GM23338 (cell line): Measurements from ENCODE around the gene STRN4. TPM values are rescaled to one million over a fixed set of nuclear protein-coding genes. Genes with fewer than 3 reads are reported as not detected.
A peak's percentile ranks its signal among the peaks of the same experiment; 100 is the strongest.

Source experiments
- ATAC-seq: fragments of 200-7000 bp; cut with Tn5 transposase; 3 replicates; pipeline ENCODE4 v1.9.1; 2020
- DNase-seq: peaks from one replicate; pipeline ENCODE4 v3.0.0-alpha.2; 2015; ENCODE audit warnings: low spot score
- H2AFZ ChIP-seq: fragments of 200-600 bp; sonication (generic); 2 replicates; pipeline ENCODE4 v1.8.0; 2016; ENCODE audit warnings: antibody characterized with exemption, mild to moderate bottlenecking, moderate library complexity
- H3F3A ChIP-seq: fragments of 200-600 bp; sonication (generic); replicated peaks from 2 replicates; pipeline ENCODE4 v1.8.0; 2017; ENCODE audit warnings: antibody characterized with exemption, mixed run types, low read depth
- H3K27ac ChIP-seq: fragments of 200-600 bp; sonication (generic); 2 replicates; pipeline ENCODE4 v1.6.1; 2016; ENCODE audit warnings: low read depth
- H3K27me3 ChIP-seq: fragments of 200-600 bp; sonication (generic); 2 replicates; pipeline ENCODE4 v1.8.0; 2016; ENCODE audit warnings: mild to moderate bottlenecking, mixed run types, moderate library complexity; ENCODE audit not compliant: insufficient read depth
- H3K36me3 ChIP-seq: fragments of 200-600 bp; sonication (generic); 2 replicates; pipeline ENCODE4 v1.8.0; 2016; ENCODE audit warnings: mild to moderate bottlenecking; ENCODE audit not compliant: insufficient read depth
- H3K4me1 ChIP-seq: fragments of 200-600 bp; sonication (generic); 2 replicates; pipeline ENCODE4 v1.8.0; 2016; ENCODE audit warnings: mild to moderate bottlenecking, moderate library complexity; ENCODE audit not compliant: insufficient read depth
- H3K4me2 ChIP-seq: fragments of 200-600 bp; sonication (generic); 2 replicates; pipeline ENCODE4 v1.7.1; 2017; ENCODE audit warnings: mixed run types
- H3K4me3 ChIP-seq: fragments of 200-600 bp; sonication (generic); 2 replicates; pipeline ENCODE4 v1.6.1; 2016; ENCODE audit warnings: mixed run types
- H3K79me2 ChIP-seq: fragments of 200-600 bp; sonication (generic); replicated peaks from 2 replicates; pipeline ENCODE4 v1.8.0; 2017; ENCODE audit warnings: mild to moderate bottlenecking; ENCODE audit not compliant: insufficient read depth
- H3K9me2 ChIP-seq: fragments of 200-600 bp; sonication (generic); 2 replicates; pipeline ENCODE4 v1.8.0; 2017; ENCODE audit not compliant: insufficient read depth
- H4K20me1 ChIP-seq: fragments of 200-600 bp; sonication (generic); replicated peaks from 2 replicates; pipeline ENCODE4 v1.8.0; 2017; ENCODE audit warnings: mild to moderate bottlenecking; ENCODE audit not compliant: insufficient read depth
- H3K27ac Mint-ChIP-seq: 2 replicates; pipeline ENCODE4 v1.8.0; 2020; ENCODE audit warnings: inconsistent platforms, mild to moderate bottlenecking, moderate library complexity, mixed read lengths
- H3K27me3 Mint-ChIP-seq: 3 replicates; pipeline ENCODE4 v1.8.0; 2022; ENCODE audit warnings: low read depth, mild to moderate bottlenecking, moderate library complexity, mixed read lengths, inconsistent platforms; ENCODE audit not compliant: insufficient read depth, poor library complexity
- H3K36me3 Mint-ChIP-seq: 3 replicates; pipeline ENCODE4 v1.8.0; 2021; ENCODE audit warnings: low read depth, mild to moderate bottlenecking, inconsistent platforms, moderate library complexity, mixed read lengths
- H3K4me1 Mint-ChIP-seq: 3 replicates; pipeline ENCODE4 v1.8.0; 2020; ENCODE audit warnings: mild to moderate bottlenecking, inconsistent platforms, mixed read lengths
- H3K4me3 Mint-ChIP-seq: 3 replicates; pipeline ENCODE4 v1.8.0; 2021; ENCODE audit warnings: moderate library complexity, mild to moderate bottlenecking, inconsistent platforms, mixed read lengths
- H3K9me3 Mint-ChIP-seq: 3 replicates; pipeline ENCODE4 v1.8.0; 2020; ENCODE audit warnings: moderate library complexity, mild to moderate bottlenecking, inconsistent platforms, mixed read lengths
- CREB1 ChIP-seq: fragments of 250-450 bp; sonication (Bioruptor Pico); IDR thresholded peaks from 2 replicates; pipeline ENCODE4 v1.5.0; 2020; ENCODE audit warnings: low read depth, mild to moderate bottlenecking, moderate library complexity
- EZH2 ChIP-seq: fragments of 200-600 bp; sonication (generic); IDR thresholded peaks from one replicate; pipeline ENCODE4 v1.8.0; 2017; ENCODE audit warnings: antibody characterized with exemption, mild to moderate bottlenecking, low read depth; ENCODE audit not compliant: unreplicated experiment
- EZH2phosphoT487 ChIP-seq: fragments of 200-600 bp; sonication (generic); IDR thresholded peaks from one replicate; pipeline ENCODE4 v1.8.1; 2018; ENCODE audit warnings: antibody characterized with exemption; ENCODE audit not compliant: unreplicated experiment
- JUNB ChIP-seq: IDR thresholded peaks from one replicate; pipeline ENCODE4 v1.6.1; 2016; ENCODE audit warnings: antibody characterized with exemption; ENCODE audit not compliant: unreplicated experiment
- NANOG ChIP-seq: IDR thresholded peaks from 2 replicates; pipeline ENCODE4 v1.6.1; 2016; ENCODE audit warnings: antibody characterized with exemption, borderline replicate concordance
- POLR2AphosphoS5 ChIP-seq: IDR thresholded peaks from 2 replicates; pipeline ENCODE4 v1.6.1; 2016; ENCODE audit warnings: antibody characterized with exemption, low read depth
- STAT1 ChIP-seq: IDR thresholded peaks from one replicate; pipeline ENCODE4 v1.6.1; 2016; ENCODE audit warnings: antibody characterized with exemption; ENCODE audit not compliant: unreplicated experiment
- ZNF114 ChIP-seq: fragments of 250-450 bp; sonication (Bioruptor Pico); IDR thresholded peaks from 2 replicates; pipeline ENCODE4 v1.5.0; 2020; ENCODE audit warnings: mild to moderate bottlenecking, moderate library complexity
- ZNF331 ChIP-seq: fragments of 250-450 bp; sonication (Bioruptor Pico); IDR thresholded peaks from 2 replicates; pipeline ENCODE4 v1.5.0; 2020; ENCODE audit warnings: low read depth, mild to moderate bottlenecking, moderate library complexity
- polyA plus RNA-seq: library from polyadenylated mRNA; unstranded; fragments of >200 nt; fragmentation: Nextera tagmentation; extraction: Ambion mirVana; gene quantifications from 2 replicates; pipeline ENCODE4 v1.2.1, GENCODE V29; 2016
- total RNA-seq: library from RNA; depleted of rRNA; stranded (reverse); fragments of >200 nt; shearing (Covaris generic); gene quantifications from 2 replicates; pipeline ENCODE4 v1.2.3, GENCODE V29; 2014
- TF ChIP-seq, protein P1 (sequence below): IDR thresholded peaks from 2 replicates; pipeline ENCODE4 v1.6.1; 2016; ENCODE audit warnings: antibody characterized with exemption
- TF ChIP-seq, protein P2 (sequence below), 2 experiments: fragments of 200-600 bp in 1 of 2; sonication (generic) in 1 of 2; conservative IDR thresholded peaks; 2 replicates each; pipeline versions ENCODE4 v1.5.1 to v1.6.1; 2016 to 2017; ENCODE audit warnings: antibody characterized with exemption in 2 of 2, low read depth in 2 of 2, mild to moderate bottlenecking in 2 of 2, moderate library complexity in 1 of 2
- TF ChIP-seq, protein P3 (sequence below): IDR thresholded peaks from one replicate; pipeline ENCODE4 v1.6.1; 2018; ENCODE audit warnings: antibody characterized with exemption; ENCODE audit not compliant: unreplicated experiment

Gene STRN4
- total and polyA plus RNA-seq, 2 experiments from 2014 or later: 62.1 to 140 TPM

DNA sequence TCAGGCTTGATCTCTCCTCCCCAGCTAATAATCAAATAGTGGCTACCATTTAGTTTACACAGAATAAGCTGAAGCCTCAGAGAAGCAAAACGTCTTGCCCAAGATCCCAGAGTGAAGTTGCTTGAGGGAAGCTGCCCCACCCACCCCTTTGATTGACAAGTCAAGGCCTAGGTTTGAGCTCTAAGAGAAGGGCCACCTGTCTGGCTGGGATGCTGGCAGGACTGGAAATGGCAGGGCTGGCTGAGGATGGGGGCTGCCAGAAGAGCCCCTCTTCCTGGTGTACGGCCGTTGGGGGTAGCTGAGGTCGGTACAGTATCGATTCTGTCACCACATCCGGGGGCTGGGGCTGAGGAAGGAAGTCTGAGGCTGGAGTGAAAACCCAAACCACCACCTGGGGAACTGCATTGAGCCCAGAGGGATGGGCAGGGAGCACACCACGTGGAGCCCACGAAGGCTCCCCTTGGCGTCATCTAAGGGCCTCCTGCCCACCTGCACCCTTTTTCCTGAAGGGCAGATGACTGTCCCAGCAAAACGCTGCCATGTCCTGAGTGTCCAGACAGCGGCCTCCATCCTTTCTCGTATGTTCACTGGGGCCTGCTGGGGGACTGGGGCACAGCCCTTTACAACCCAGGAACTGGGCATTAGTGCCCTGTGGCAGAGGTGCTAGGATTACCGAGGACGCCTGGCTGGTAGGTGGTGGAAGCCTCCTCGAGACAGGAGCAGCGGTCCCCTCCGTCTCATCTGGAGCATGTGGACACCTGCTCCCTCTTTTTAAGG, 27.9 kb downstream of the STRN4 start (continued):
- TF ChIP-seq ZNF331: no peak
- no peak for TF ChIP-seq JUNB

DNA sequence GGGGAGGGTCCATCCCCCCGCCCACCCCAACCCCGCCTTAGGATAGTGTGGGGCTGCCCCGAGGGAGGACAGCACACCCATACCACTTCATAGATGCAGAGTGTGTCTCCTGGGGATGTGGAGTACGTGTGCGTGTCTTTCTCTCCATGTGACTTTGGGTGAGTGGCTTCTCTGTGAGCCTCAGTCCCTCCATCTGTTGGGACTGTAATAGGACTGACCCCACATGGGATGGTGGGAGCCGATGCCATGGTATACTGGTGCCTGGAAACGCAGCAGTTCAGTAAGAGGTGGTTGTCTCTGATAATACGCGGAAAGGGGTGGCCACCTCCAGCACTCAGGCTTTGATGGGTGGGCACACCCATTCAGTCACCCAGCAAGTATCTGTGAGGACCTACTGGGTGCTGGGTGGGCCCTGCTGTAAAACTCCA, 28.5 kb downstream of the STRN4 start:
- DNase-seq (no peak), ATAC-seq (no peak)
- H2AFZ ChIP-seq: no peak overlapping the region
- no peaks in the 10 kb centered on the region for H3K36me3 ChIP-seq
- H3K4me1 ChIP-seq: peaks cover 25% of the 10 kb centered on the region
- H3K4me3 ChIP-seq: peak overlapping the region; percentile 97
- TF ChIP-seq ZNF114 (CRISPR knock-in tag) (no peak), NANOG (no peak), EZH2phosphoT487 (no peak), STAT1 (no peak), JUNB (no peak), CREB1 (CRISPR knock-in tag) (no peak), POLR2AphosphoS5 (no peak), EZH2 (no peak), ZNF331 (no peak)
- TF ChIP-seq, protein P1, sequence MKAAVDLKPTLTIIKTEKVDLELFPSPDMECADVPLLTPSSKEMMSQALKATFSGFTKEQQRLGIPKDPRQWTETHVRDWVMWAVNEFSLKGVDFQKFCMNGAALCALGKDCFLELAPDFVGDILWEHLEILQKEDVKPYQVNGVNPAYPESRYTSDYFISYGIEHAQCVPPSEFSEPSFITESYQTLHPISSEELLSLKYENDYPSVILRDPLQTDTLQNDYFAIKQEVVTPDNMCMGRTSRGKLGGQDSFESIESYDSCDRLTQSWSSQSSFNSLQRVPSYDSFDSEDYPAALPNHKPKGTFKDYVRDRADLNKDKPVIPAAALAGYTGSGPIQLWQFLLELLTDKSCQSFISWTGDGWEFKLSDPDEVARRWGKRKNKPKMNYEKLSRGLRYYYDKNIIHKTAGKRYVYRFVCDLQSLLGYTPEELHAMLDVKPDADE: no peak
- TF ChIP-seq, protein P2, sequence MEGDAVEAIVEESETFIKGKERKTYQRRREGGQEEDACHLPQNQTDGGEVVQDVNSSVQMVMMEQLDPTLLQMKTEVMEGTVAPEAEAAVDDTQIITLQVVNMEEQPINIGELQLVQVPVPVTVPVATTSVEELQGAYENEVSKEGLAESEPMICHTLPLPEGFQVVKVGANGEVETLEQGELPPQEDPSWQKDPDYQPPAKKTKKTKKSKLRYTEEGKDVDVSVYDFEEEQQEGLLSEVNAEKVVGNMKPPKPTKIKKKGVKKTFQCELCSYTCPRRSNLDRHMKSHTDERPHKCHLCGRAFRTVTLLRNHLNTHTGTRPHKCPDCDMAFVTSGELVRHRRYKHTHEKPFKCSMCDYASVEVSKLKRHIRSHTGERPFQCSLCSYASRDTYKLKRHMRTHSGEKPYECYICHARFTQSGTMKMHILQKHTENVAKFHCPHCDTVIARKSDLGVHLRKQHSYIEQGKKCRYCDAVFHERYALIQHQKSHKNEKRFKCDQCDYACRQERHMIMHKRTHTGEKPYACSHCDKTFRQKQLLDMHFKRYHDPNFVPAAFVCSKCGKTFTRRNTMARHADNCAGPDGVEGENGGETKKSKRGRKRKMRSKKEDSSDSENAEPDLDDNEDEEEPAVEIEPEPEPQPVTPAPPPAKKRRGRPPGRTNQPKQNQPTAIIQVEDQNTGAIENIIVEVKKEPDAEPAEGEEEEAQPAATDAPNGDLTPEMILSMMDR (conservative IDR thresholded peaks at IDR 0.05; ENCODE audit: low read depth in 2 of 2): no peak
- TF ChIP-seq, protein P3, sequence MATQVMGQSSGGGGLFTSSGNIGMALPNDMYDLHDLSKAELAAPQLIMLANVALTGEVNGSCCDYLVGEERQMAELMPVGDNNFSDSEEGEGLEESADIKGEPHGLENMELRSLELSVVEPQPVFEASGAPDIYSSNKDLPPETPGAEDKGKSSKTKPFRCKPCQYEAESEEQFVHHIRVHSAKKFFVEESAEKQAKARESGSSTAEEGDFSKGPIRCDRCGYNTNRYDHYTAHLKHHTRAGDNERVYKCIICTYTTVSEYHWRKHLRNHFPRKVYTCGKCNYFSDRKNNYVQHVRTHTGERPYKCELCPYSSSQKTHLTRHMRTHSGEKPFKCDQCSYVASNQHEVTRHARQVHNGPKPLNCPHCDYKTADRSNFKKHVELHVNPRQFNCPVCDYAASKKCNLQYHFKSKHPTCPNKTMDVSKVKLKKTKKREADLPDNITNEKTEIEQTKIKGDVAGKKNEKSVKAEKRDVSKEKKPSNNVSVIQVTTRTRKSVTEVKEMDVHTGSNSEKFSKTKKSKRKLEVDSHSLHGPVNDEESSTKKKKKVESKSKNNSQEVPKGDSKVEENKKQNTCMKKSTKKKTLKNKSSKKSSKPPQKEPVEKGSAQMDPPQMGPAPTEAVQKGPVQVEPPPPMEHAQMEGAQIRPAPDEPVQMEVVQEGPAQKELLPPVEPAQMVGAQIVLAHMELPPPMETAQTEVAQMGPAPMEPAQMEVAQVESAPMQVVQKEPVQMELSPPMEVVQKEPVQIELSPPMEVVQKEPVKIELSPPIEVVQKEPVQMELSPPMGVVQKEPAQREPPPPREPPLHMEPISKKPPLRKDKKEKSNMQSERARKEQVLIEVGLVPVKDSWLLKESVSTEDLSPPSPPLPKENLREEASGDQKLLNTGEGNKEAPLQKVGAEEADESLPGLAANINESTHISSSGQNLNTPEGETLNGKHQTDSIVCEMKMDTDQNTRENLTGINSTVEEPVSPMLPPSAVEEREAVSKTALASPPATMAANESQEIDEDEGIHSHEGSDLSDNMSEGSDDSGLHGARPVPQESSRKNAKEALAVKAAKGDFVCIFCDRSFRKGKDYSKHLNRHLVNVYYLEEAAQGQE: no peak
- H3K4me2 ChIP-seq: peak overlapping the region; percentile 77
- peaks cover 30% of the 10 kb centered on the region for H3K4me1 Mint-ChIP-seq
- peak overlapping the region; percentile 97 for H3K4me3 Mint-ChIP-seq
- H3K9me2 ChIP-seq: no peaks in the 10 kb centered on the region
- H3K27ac Mint-ChIP-seq: no peak overlapping the region
- peaks cover 21% of the 10 kb centered on the region for H3K27me3 Mint-ChIP-seq
- no peaks in the 10 kb centered on the region for H3K27me3 ChIP-seq
- peaks cover 16% of the 10 kb centered on the region; the same call in 1 of the 2 replicates for H3F3A ChIP-seq
- H3K79me2 ChIP-seq: peaks cover 23% of the 10 kb centered on the region
- H3K36me3 Mint-ChIP-seq: peaks cover 27% of the 10 kb centered on the region
- no peaks in the 10 kb centered on the region for H3K9me3 Mint-ChIP-seq
- peaks cover 6% of the 10 kb centered on the region for H4K20me1 ChIP-seq
- peak overlapping the region; percentile 63; the same call in 1 of the 2 replicates for H3K27ac ChIP-seq
